ENCODE results near the gene ILF3.

The ILF3 gene

GRCh38 chr19:10680545-10681135 is 26.5 kb downstream of the ILF3 start:
- TF ChIP-seq CTCF (IDR thresholded peaks at IDR 0.05; ENCODE audit: low read depth, low read length, missing control alignments) = no peak
- Histone ChIP-seq H3K27ac (no peak overlapping the region), H3K36me3 (replicated peaks) (peaks cover 86% of the 10 kb centered on the region), H3K27me3 (replicated peaks) (no peaks in the 10 kb centered on the region), H3K4me3 (ENCODE audit: low read depth, low read length) (no peak overlapping the region)
- no peak for DNase-seq
- in situ Hi-C loops (cut with HindIII; ENCODE audit: low pct_ligation_motif_present, low sequenced_read_pairs) = no loop called here

GRCh38 chr19:10681658-10682057 is 27.5 kb downstream of the ILF3 start:
- in situ Hi-C loops (cut with HindIII; ENCODE audit: low pct_ligation_motif_present, low sequenced_read_pairs) = no loop called here
- Histone ChIP-seq H3K4me3 (ENCODE audit: low read depth, low read length) (no peak overlapping the region), H3K27ac (no peak overlapping the region), H3K27me3 (replicated peaks) (no peaks in the 10 kb centered on the region), H3K36me3 (replicated peaks) (peaks cover 92% of the 10 kb centered on the region)
- DNase-seq = no peak
- TF ChIP-seq CTCF (IDR thresholded peaks at IDR 0.05; ENCODE audit: low read depth, low read length, missing control alignments) = no peak

- no peak for TF ChIP-seq CTCF (IDR thresholded peaks at IDR 0.05; ENCODE audit: low read depth, low read length, missing control alignments)
- no peaks in the 10 kb centered on the region for H3K27me3 ChIP-seq (replicated peaks)
- H3K36me3 ChIP-seq (replicated peaks) = peaks cover 91% of the 10 kb centered on the region
- no peak overlapping the region for H3K27ac ChIP-seq
- DNase-seq = no peak
- in situ Hi-C loops (cut with HindIII; ENCODE audit: low pct_ligation_motif_present, low sequenced_read_pairs) = no loop called here
- no peak overlapping the region for H3K4me3 ChIP-seq (ENCODE audit: low read depth, low read length)
These were observed 28.4 kb downstream of the ILF3 start for GRCh38 chr19:10682397-10683063.

- H3K4me3 ChIP-seq (ENCODE audit: low read depth, low read length) = no peak overlapping the region
- H3K36me3 ChIP-seq (replicated peaks) = peaks cover 91% of the 10 kb centered on the region
- no peak overlapping the region for H3K27ac ChIP-seq
- TF ChIP-seq CTCF (IDR thresholded peaks at IDR 0.05; ENCODE audit: low read depth, low read length, missing control alignments) = no peak
- no peaks in the 10 kb centered on the region for H3K27me3 ChIP-seq (replicated peaks)
- DNase-seq = no peak
- in situ Hi-C loops (cut with HindIII; ENCODE audit: low pct_ligation_motif_present, low sequenced_read_pairs) = no loop called here
These were observed 28.9 kb downstream of the ILF3 start for GRCh38 chr19:10683064-10683426.

GRCh38 chr19:10683582-10683981 is 29.4 kb downstream of the ILF3 start:
- TF ChIP-seq CTCF (IDR thresholded peaks at IDR 0.05; ENCODE audit: low read depth, low read length, missing control alignments) = no peak
- no peaks in the 10 kb centered on the region for H3K27me3 ChIP-seq (replicated peaks)
- H3K36me3 ChIP-seq (replicated peaks) = peaks cover 91% of the 10 kb centered on the region
- in situ Hi-C loops (cut with HindIII; ENCODE audit: low pct_ligation_motif_present, low sequenced_read_pairs) = no loop called here
- no peak for DNase-seq
- H3K27ac ChIP-seq = no peak overlapping the region
- H3K4me3 ChIP-seq (ENCODE audit: low read depth, low read length) = no peak overlapping the region

GRCh38 chr19:10685210-10685609 is 31.1 kb downstream of the ILF3 start:
- no peak overlapping the region for H3K4me3 ChIP-seq (ENCODE audit: low read depth, low read length)
- in situ Hi-C loops (cut with HindIII; ENCODE audit: low pct_ligation_motif_present, low sequenced_read_pairs) = no loop called here
- no peaks in the 10 kb centered on the region for H3K27me3 ChIP-seq (replicated peaks)
- no peak for TF ChIP-seq CTCF (IDR thresholded peaks at IDR 0.05; ENCODE audit: low read depth, low read length, missing control alignments)
- H3K27ac ChIP-seq = no peak overlapping the region
- DNase-seq = no peak
- H3K36me3 ChIP-seq (replicated peaks) = peaks cover 88% of the 10 kb centered on the region
